Stimulated activated CD8-positive, alpha-beta memory T cell treated with anti-CD3 and anti-CD28 coated beads, Interleukin-4, amount 100 ng/mL, for 24 hours (primary cell): ENCODE data around the gene NELFA.

Source experiments
- DNase-seq: peaks from one replicate; pipeline ENCODE4 v3.0.0-alpha.2; 2020; ENCODE audit warnings: low read depth

Gene NELFA

GRCh38 chr4:1982124-1983052, 26.4 kb downstream of the NELFA start:
- DNase-seq = no peak

- DNase-seq = no peak
Measured at GRCh38 chr4:1981251-1982058, 27.3 kb downstream of the NELFA start.

- no peak for DNase-seq
Measured at GRCh38 chr4:1980561-1981041, 28.2 kb downstream of the NELFA start.

- DNase-seq = no peak
Measured at GRCh38 chr4:1979477-1980196, 29.1 kb downstream of the NELFA start.

- DNase-seq = no peak
Measured at GRCh38 chr4:1978741-1979476, 29.9 kb downstream of the NELFA start.

GRCh38 chr4:1978226-1978625, 30.5 kb downstream of the NELFA start:
- DNase-seq = no peak

- no peak for DNase-seq
Measured at GRCh38 chr4:1976416-1977352, 32.1 kb downstream of the NELFA start.

GRCh38 chr4:1975880-1976279, 32.9 kb downstream of the NELFA start:
- no peak for DNase-seq

GRCh38 chr4:1975391-1975801, 33.4 kb downstream of the NELFA start:
- DNase-seq = no peak

- no peak for DNase-seq
Measured at GRCh38 chr4:1974840-1975239, 33.9 kb downstream of the NELFA start.

- no peak for DNase-seq
Measured at GRCh38 chr4:1973661-1974060, 35.1 kb downstream of the NELFA start.

- DNase-seq = no peak
Measured at GRCh38 chr4:1973218-1973617, 35.6 kb downstream of the NELFA start.

GRCh38 chr4:1972414-1972813, 36.4 kb downstream of the NELFA start:
- no peak for DNase-seq

- DNase-seq = no peak
Measured at GRCh38 chr4:1971456-1972200, 37.1 kb downstream of the NELFA start.

GRCh38 chr4:1970926-1971325, 37.8 kb downstream of the NELFA start:
- no peak for DNase-seq

- DNase-seq = no peak
Measured at GRCh38 chr4:1969928-1970723, 38.6 kb downstream of the NELFA start.

- DNase-seq = no peak
Measured at GRCh38 chr4:1968686-1969295, 40.0 kb downstream of the NELFA start.

- no peak for DNase-seq
Measured at GRCh38 chr4:1967512-1968149, 41.1 kb downstream of the NELFA start.
